ENCODE measurements around the gene SLC7A7. TPM values are rescaled to one million over a fixed set of nuclear protein-coding genes. Genes with fewer than 3 reads are reported as not detected.

SLC7A7 gene
- total RNA-seq, 4 donors from 2014 or later: 52.0 to 72.3 (median 64.0) TPM

DNA sequence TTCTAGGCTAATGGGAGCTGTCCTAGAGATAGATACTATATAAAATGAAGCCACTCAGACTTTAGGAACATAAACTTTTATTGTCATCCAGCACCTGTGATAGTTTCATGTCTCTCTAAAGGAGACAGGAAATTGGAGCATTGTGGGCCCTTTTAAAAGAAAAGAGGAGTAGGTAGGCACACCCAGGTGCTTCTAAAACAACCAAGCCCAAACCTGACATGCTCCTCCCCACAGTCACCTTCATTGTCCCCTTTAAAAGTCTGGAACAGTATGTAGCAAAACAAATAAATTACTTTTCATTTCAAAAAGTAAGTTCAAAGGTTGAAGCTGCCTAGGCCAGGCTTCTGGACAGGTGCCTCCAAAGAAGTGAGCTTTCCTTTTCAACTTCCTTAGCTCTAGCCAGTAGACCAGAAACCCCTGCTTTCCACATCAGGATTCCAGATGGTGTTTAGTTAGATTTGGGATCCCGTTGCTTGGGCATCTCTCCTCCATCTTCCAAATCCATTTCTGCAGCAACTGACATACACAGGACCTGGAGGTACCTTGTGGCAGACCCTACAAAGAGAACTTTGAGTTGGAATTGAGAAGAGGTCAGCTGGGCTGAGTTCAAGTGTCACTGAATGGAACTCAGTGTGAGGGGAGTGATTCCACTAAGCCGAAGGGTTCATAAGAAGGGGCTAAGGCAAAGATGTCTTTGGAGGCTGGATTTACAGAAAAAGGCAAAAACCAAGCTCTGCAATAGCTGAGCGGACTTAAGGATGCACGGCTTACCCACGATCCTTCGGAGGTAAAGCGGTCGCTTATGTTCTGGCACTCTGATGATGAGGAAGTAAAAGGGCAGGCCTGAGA is 41.8 kb downstream of the SLC7A7 start:
- DNase-seq (ENCODE audit: low spot score): no peak
- TF ChIP-seq, protein P1, sequence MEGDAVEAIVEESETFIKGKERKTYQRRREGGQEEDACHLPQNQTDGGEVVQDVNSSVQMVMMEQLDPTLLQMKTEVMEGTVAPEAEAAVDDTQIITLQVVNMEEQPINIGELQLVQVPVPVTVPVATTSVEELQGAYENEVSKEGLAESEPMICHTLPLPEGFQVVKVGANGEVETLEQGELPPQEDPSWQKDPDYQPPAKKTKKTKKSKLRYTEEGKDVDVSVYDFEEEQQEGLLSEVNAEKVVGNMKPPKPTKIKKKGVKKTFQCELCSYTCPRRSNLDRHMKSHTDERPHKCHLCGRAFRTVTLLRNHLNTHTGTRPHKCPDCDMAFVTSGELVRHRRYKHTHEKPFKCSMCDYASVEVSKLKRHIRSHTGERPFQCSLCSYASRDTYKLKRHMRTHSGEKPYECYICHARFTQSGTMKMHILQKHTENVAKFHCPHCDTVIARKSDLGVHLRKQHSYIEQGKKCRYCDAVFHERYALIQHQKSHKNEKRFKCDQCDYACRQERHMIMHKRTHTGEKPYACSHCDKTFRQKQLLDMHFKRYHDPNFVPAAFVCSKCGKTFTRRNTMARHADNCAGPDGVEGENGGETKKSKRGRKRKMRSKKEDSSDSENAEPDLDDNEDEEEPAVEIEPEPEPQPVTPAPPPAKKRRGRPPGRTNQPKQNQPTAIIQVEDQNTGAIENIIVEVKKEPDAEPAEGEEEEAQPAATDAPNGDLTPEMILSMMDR (IDR thresholded peaks at IDR 0.05): no peak
- no peak for ATAC-seq (ENCODE audit: low FRiP score)

DNA sequence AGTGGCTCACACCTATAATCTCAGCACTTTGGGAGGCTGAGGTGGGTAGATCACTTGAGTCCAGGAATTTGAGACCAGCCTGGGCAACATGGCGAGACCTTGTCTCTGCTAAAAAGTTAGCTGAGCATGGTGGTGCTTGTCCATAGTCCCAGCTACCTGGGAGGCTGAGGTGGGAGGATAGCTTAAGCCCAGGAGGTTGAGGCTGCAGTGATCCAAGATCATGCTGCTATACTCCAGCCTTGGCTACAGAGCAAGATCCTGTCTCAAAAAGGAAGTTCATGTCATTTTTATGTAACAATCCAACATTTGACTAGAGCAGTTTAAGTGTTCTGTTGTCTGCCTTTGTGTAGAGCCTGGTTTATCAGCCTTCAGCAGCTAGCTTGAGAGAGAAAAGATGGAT is 42.5 kb downstream of the SLC7A7 start:
- TF ChIP-seq, protein P1 (IDR thresholded peaks at IDR 0.05): no peak
- DNase-seq (ENCODE audit: low spot score) (no peak), ATAC-seq (ENCODE audit: low FRiP score) (no peak)

DNA sequence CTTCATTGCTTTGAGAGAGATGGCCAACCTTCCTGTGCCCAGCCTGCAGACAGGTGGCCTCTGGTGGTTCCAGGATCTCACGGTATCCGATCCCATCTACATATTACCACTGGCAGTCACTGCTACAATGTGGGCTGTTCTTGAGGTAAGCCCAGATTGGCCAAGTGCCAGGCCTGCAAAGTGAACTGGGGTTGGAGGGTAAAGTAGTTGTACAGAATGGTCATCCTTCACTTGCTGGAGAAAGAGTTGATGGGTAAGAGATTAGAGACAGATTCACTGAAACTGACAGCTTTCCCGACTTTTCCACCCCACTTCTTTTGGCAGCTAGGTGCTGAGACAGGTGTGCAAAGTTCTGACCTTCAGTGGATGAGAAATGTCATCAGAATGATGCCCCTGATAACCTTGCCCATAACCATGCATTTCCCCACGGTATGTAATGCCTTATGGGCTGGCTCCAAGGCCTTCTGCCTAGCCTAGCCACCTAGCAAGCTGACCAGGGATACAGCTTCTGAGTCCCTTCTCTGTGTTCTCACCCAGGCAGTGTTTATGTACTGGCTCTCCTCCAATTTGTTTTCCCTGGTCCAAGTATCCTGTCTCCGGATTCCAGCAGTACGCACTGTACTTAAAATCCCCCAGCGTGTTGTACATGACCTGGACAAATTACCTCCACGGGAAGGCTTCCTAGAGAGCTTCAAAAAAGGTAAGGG is 44.6 kb downstream of the SLC7A7 start:
- DNase-seq (ENCODE audit: low spot score): no peak
- no peak for ATAC-seq (ENCODE audit: low FRiP score)
- TF ChIP-seq, protein P1 (IDR thresholded peaks at IDR 0.05): no peak

DNA sequence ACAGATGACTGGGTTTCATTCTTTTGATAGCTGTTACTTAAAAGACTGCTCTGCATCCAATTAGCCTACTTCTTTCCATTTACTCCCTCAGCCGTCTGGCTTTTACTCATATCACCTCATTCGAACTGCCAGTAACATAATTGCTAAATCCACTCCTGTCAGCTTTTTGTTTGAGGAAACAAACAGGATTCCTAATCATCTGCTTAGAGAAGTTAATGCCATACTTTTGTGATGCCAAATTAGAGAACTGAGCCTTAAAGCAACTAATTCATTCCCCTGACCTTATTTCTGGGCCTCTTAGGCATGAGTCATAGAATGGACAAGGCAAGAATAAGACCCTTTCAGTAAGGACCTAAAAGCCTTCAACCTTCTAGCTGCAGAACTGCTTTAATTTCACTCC is 45.9 kb downstream of the SLC7A7 start:
- DNase-seq (ENCODE audit: low spot score): no peak
- ATAC-seq (ENCODE audit: low FRiP score): no peak
- TF ChIP-seq, protein P1 (IDR thresholded peaks at IDR 0.05): no peak

DNA sequence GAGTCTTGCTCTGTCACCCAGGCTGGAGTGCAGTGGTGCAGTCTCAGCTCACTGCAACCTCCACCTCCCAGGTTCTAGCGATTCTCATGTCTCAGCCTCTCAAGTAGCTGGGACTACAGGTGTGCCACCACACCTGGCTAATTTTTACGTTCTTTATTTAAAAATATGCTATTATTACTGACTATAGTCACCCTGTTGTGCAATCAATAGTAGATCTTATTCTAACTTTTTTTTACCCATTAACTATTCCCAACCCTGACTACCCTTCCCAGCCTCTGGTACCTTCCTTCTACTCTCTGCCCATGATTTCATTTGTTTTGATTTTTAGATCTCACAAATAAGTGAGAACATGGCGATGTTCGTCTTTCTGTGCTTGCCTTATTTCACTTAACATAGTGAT is 46.3 kb downstream of the SLC7A7 start:
- TF ChIP-seq, protein P1 (IDR thresholded peaks at IDR 0.05): no peak
- no peak for DNase-seq (ENCODE audit: low spot score)
- ATAC-seq (ENCODE audit: low FRiP score): no peak

DNA sequence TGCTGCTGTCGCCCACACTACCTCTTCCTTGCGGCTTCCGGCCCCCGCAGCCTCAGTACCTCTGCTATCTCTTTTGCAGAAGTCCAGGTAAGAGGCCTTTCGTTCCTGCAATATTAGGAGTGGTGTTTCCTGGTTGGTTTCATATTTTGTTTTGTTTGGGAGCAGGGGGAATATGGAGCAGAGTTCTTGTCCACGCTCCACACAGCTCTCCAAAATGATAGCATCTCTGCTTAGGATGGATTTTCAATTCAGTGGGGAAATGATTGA is 48.0 kb downstream of the SLC7A7 start:
- TF ChIP-seq, protein P1 (IDR thresholded peaks at IDR 0.05): no peak
- ATAC-seq (ENCODE audit: low FRiP score) (no peak), DNase-seq (ENCODE audit: low spot score) (no peak)
